Measurements from ENCODE around the gene KCNIP1.

- TF ChIP-seq, protein P1, sequence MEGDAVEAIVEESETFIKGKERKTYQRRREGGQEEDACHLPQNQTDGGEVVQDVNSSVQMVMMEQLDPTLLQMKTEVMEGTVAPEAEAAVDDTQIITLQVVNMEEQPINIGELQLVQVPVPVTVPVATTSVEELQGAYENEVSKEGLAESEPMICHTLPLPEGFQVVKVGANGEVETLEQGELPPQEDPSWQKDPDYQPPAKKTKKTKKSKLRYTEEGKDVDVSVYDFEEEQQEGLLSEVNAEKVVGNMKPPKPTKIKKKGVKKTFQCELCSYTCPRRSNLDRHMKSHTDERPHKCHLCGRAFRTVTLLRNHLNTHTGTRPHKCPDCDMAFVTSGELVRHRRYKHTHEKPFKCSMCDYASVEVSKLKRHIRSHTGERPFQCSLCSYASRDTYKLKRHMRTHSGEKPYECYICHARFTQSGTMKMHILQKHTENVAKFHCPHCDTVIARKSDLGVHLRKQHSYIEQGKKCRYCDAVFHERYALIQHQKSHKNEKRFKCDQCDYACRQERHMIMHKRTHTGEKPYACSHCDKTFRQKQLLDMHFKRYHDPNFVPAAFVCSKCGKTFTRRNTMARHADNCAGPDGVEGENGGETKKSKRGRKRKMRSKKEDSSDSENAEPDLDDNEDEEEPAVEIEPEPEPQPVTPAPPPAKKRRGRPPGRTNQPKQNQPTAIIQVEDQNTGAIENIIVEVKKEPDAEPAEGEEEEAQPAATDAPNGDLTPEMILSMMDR (IDR thresholded peaks at IDR 0.05) = no peak
- TF ChIP-seq CHD4 (IDR thresholded peaks at IDR 0.05; ENCODE audit: borderline replicate concordance) (no peak), REST (IDR thresholded peaks at IDR 0.05) (no peak), CEBPB (IDR thresholded peaks at IDR 0.05) (peak in 1 of 2 experiments; percentile 42; a peak in 1 of 4 replicates)
These were observed 110.9 kb downstream of the KCNIP1 start for GRCh38 chr5:170614720-170615119.
